Measurements from ENCODE around the gene UBE2E2. TPM values are rescaled to one million over a fixed set of nuclear protein-coding genes. Genes with fewer than 3 reads are reported as not detected.

The UBE2E2 gene
- total RNA-seq, 2 experiments from 2014 or later: 11.3 to 11.8 TPM

- Mint-ChIP-seq H3K4me1 (ENCODE audit: low read depth) (no peaks in the 10 kb centered on the region), H3K4me3 (no peak overlapping the region), H3K36me3 (ENCODE audit: low read depth) (no peaks in the 10 kb centered on the region), H3K9me3 (ENCODE audit: insufficient read depth) (no peaks in the 10 kb centered on the region), H3K27me3 (ENCODE audit: low read depth) (no peaks in the 10 kb centered on the region), H3K27ac (no peak overlapping the region)
- ATAC-seq (no peak), DNase-seq (no peak)
- CTCF ChIA-PET: no interaction called here
- POLR2A ChIA-PET: no interaction called here
Measured at GRCh38 chr3:23552506-23552905, 349.4 kb downstream of the UBE2E2 start.

- Mint-ChIP-seq H3K4me1 (ENCODE audit: low read depth) (no peaks in the 10 kb centered on the region), H3K27ac (no peak overlapping the region), H3K4me3 (no peak overlapping the region), H3K9me3 (ENCODE audit: insufficient read depth) (no peaks in the 10 kb centered on the region), H3K27me3 (ENCODE audit: low read depth) (no peaks in the 10 kb centered on the region), H3K36me3 (ENCODE audit: low read depth) (no peaks in the 10 kb centered on the region)
- ChIA-PET POLR2A (no interaction called here), CTCF (no interaction called here)
- ATAC-seq: no peak
- no peak for DNase-seq
Measured at GRCh38 chr3:23553353-23553752, 350.2 kb downstream of the UBE2E2 start.

GRCh38 chr3:23565041-23565775, 362.1 kb downstream of the UBE2E2 start:
- ChIA-PET POLR2A (no interaction called here), CTCF (no interaction called here)
- no peak for DNase-seq
- ATAC-seq: no peak
- no peaks in the 10 kb centered on the region for H3K27me3 Mint-ChIP-seq (ENCODE audit: low read depth)
- no peaks in the 10 kb centered on the region for H3K9me3 Mint-ChIP-seq (ENCODE audit: insufficient read depth)
- no peaks in the 10 kb centered on the region for H3K36me3 Mint-ChIP-seq (ENCODE audit: low read depth)
- no peak overlapping the region for H3K27ac Mint-ChIP-seq
- H3K4me1 Mint-ChIP-seq (ENCODE audit: low read depth): no peaks in the 10 kb centered on the region
- no peak overlapping the region for H3K4me3 Mint-ChIP-seq

- ATAC-seq (no peak), DNase-seq (no peak)
- no peaks in the 10 kb centered on the region for H3K9me3 Mint-ChIP-seq (ENCODE audit: insufficient read depth)
- CTCF ChIA-PET: no interaction called here
- no peak overlapping the region for H3K4me3 Mint-ChIP-seq
- POLR2A ChIA-PET: no interaction called here
- H3K36me3 Mint-ChIP-seq (ENCODE audit: low read depth): no peaks in the 10 kb centered on the region
- H3K27me3 Mint-ChIP-seq (ENCODE audit: low read depth): no peaks in the 10 kb centered on the region
- H3K4me1 Mint-ChIP-seq (ENCODE audit: low read depth): no peaks in the 10 kb centered on the region
- H3K27ac Mint-ChIP-seq: no peak overlapping the region
Measured at GRCh38 chr3:23566499-23566898, 363.4 kb downstream of the UBE2E2 start.

- Mint-ChIP-seq H3K27ac (no peak overlapping the region), H3K4me1 (ENCODE audit: low read depth) (no peaks in the 10 kb centered on the region), H3K4me3 (no peak overlapping the region), H3K9me3 (ENCODE audit: insufficient read depth) (peaks cover 4% of the 10 kb centered on the region), H3K27me3 (ENCODE audit: low read depth) (no peaks in the 10 kb centered on the region), H3K36me3 (ENCODE audit: low read depth) (no peaks in the 10 kb centered on the region)
- CTCF ChIA-PET: no interaction called here
- DNase-seq (no peak), ATAC-seq (no peak)
- POLR2A ChIA-PET: no interaction called here
Measured at GRCh38 chr3:23567917-23568316, 364.8 kb downstream of the UBE2E2 start.

GRCh38 chr3:23573827-23574226, 370.7 kb downstream of the UBE2E2 start:
- ATAC-seq (no peak), DNase-seq (no peak)
- ChIA-PET CTCF (no interaction called here), POLR2A (interaction anchor here (0.6 kb wide), 2 partner anchors 236 to 1265 kb away, joined by 3 to 4 read pairs; no protein-coding TSS in a partner anchor)
- no peaks in the 10 kb centered on the region for H3K27me3 Mint-ChIP-seq (ENCODE audit: low read depth)
- H3K4me3 Mint-ChIP-seq: no peak overlapping the region
- H3K4me1 Mint-ChIP-seq (ENCODE audit: low read depth): no peaks in the 10 kb centered on the region
- H3K9me3 Mint-ChIP-seq (ENCODE audit: insufficient read depth): peaks cover 7% of the 10 kb centered on the region
- H3K27ac Mint-ChIP-seq: no peak overlapping the region
- no peaks in the 10 kb centered on the region for H3K36me3 Mint-ChIP-seq (ENCODE audit: low read depth)

- no peak for DNase-seq
Measured at GRCh38 chr3:23574822-23575315, 371.7 kb downstream of the UBE2E2 start.

GRCh38 chr3:23575697-23576096, 372.6 kb downstream of the UBE2E2 start:
- H3K36me3 Mint-ChIP-seq (ENCODE audit: low read depth): no peaks in the 10 kb centered on the region
- H3K4me3 Mint-ChIP-seq: no peak overlapping the region
- POLR2A ChIA-PET: no interaction called here
- H3K27ac Mint-ChIP-seq: no peak overlapping the region
- CTCF ChIA-PET: no interaction called here
- DNase-seq (no peak), ATAC-seq (no peak)
- H3K4me1 Mint-ChIP-seq (ENCODE audit: low read depth): no peaks in the 10 kb centered on the region
- no peaks in the 10 kb centered on the region for H3K27me3 Mint-ChIP-seq (ENCODE audit: low read depth)
- H3K9me3 Mint-ChIP-seq (ENCODE audit: insufficient read depth): peaks cover 7% of the 10 kb centered on the region

More at GRCh38 chr3:23574822-23575315, 371.7 kb downstream of the UBE2E2 start:
- ATAC-seq: no peak
- Mint-ChIP-seq H3K36me3 (ENCODE audit: low read depth) (no peaks in the 10 kb centered on the region), H3K4me1 (ENCODE audit: low read depth) (no peaks in the 10 kb centered on the region), H3K27ac (no peak overlapping the region), H3K9me3 (ENCODE audit: insufficient read depth) (peaks cover 7% of the 10 kb centered on the region), H3K4me3 (no peak overlapping the region), H3K27me3 (ENCODE audit: low read depth) (no peaks in the 10 kb centered on the region)
- CTCF ChIA-PET: no interaction called here
- POLR2A ChIA-PET: no interaction called here

GRCh38 chr3:23576379-23576959, 373.3 kb downstream of the UBE2E2 start:
- Mint-ChIP-seq H3K9me3 (ENCODE audit: insufficient read depth) (peaks cover 7% of the 10 kb centered on the region), H3K36me3 (ENCODE audit: low read depth) (no peaks in the 10 kb centered on the region), H3K4me1 (ENCODE audit: low read depth) (no peaks in the 10 kb centered on the region), H3K4me3 (no peak overlapping the region), H3K27ac (no peak overlapping the region), H3K27me3 (ENCODE audit: low read depth) (no peaks in the 10 kb centered on the region)
- ChIA-PET CTCF (no interaction called here), POLR2A (no interaction called here)
- ATAC-seq (no peak), DNase-seq (no peak)

GRCh38 chr3:23580096-23580713, 377.1 kb downstream of the UBE2E2 start:
- POLR2A ChIA-PET: no interaction called here
- H3K27ac Mint-ChIP-seq: no peak overlapping the region
- H3K9me3 Mint-ChIP-seq (ENCODE audit: insufficient read depth): no peaks in the 10 kb centered on the region
- no peaks in the 10 kb centered on the region for H3K27me3 Mint-ChIP-seq (ENCODE audit: low read depth)
- ATAC-seq: no peak
- H3K36me3 Mint-ChIP-seq (ENCODE audit: low read depth): no peaks in the 10 kb centered on the region
- no peaks in the 10 kb centered on the region for H3K4me1 Mint-ChIP-seq (ENCODE audit: low read depth)
- H3K4me3 Mint-ChIP-seq: no peak overlapping the region
- no peak for DNase-seq
- CTCF ChIA-PET: no interaction called here

GRCh38 chr3:23583980-23584740, 381.0 kb downstream of the UBE2E2 start:
- no peaks in the 10 kb centered on the region for H3K9me3 Mint-ChIP-seq (ENCODE audit: insufficient read depth)
- no peaks in the 10 kb centered on the region for H3K4me1 Mint-ChIP-seq (ENCODE audit: low read depth)
- no peaks in the 10 kb centered on the region for H3K27me3 Mint-ChIP-seq (ENCODE audit: low read depth)
- DNase-seq (no peak), ATAC-seq (no peak)
- ChIA-PET POLR2A (no interaction called here), CTCF (no interaction called here)
- H3K27ac Mint-ChIP-seq: no peak overlapping the region
- no peak overlapping the region for H3K4me3 Mint-ChIP-seq
- H3K36me3 Mint-ChIP-seq (ENCODE audit: low read depth): no peaks in the 10 kb centered on the region

- ATAC-seq (no peak), DNase-seq (no peak)
- Mint-ChIP-seq H3K36me3 (ENCODE audit: low read depth) (no peaks in the 10 kb centered on the region), H3K4me1 (ENCODE audit: low read depth) (no peaks in the 10 kb centered on the region), H3K27me3 (ENCODE audit: low read depth) (no peaks in the 10 kb centered on the region), H3K27ac (no peak overlapping the region), H3K9me3 (ENCODE audit: insufficient read depth) (no peaks in the 10 kb centered on the region), H3K4me3 (no peak overlapping the region)
- ChIA-PET CTCF (no interaction called here), POLR2A (no interaction called here)
Measured at GRCh38 chr3:23587513-23587912, 384.4 kb downstream of the UBE2E2 start.
